ENCODE data around the gene TNC. TPM values are rescaled to one million over a fixed set of nuclear protein-coding genes. Genes with fewer than 3 reads are reported as not detected.

The TNC gene
- total and polyA plus RNA-seq, 2 of the 4 experiments (the other 2 are of a cell fraction), result 192 to 253 TPM

GRCh38 chr9:115127191-115127817, 9.3 kb upstream of the TNC start:
- Histone ChIP-seq H3K36me3 (ENCODE audit: control insufficient read depth, insufficient read depth, low read length) (no peaks in the 10 kb centered on the region), H4K5ac (ENCODE audit: low read depth, low read length) (no peak overlapping the region), H3K4me1 (ENCODE audit: control insufficient read depth, insufficient read depth, low read length) (peaks cover 2% of the 10 kb centered on the region), H3K9me3 (ENCODE audit: control insufficient read depth, insufficient read depth, low read length) (peaks cover 3% of the 10 kb centered on the region), H2BK15ac (ENCODE audit: low read depth, low read length) (peak overlapping the region; percentile 38; the same call in 2 of the 3 replicates), H2BK120ac (ENCODE audit: low read depth, low read length) (peak overlapping the region; percentile 82), H3K27me3 (ENCODE audit: control insufficient read depth, insufficient read depth, low read length) (no peaks in the 10 kb centered on the region), H2BK5ac (ENCODE audit: low read depth, low read length, poor library complexity, severe bottlenecking) (no peak overlapping the region), H3K9me1 (ENCODE audit: insufficient read depth, low read length) (peaks cover 4% of the 10 kb centered on the region; the same call in 1 of the 2 replicates), H3K4me2 (ENCODE audit: low read depth, low read length) (no peak overlapping the region), H2AK5ac (ENCODE audit: low read depth, low read length) (0 out of 2 replicates have a peak overlapping the region, but pooled peaks have one; percentile 45), H3K9ac (ENCODE audit: low read depth, low read length) (no peak overlapping the region), H3K27ac (ENCODE audit: insufficient read depth, low read length) (no peak overlapping the region), H2AFZ (replicated peaks; ENCODE audit: low read length, poor library complexity) (peak overlapping the region; percentile 13), H3K4me3 (ENCODE audit: insufficient read depth, low read depth, low read length) (no peak overlapping the region), H3K4ac (ENCODE audit: low read depth, low read length) (peak overlapping the region; percentile 61; the same call in 1 of the 2 replicates), H3K79me1 (ENCODE audit: low read depth in 1 of 2, low read length in 2 of 2) (no peaks in the 10 kb centered on the region), H3K18ac (ENCODE audit: low read depth, low read length) (peak overlapping the region; percentile 6; the same call in 1 of the 2 replicates), H4K20me1 (ENCODE audit: insufficient read depth, low read length) (no peaks in the 10 kb centered on the region), H3K14ac (replicated peaks; ENCODE audit: low read depth, low read length) (0 out of 2 replicates have a peak overlapping the region, but pooled peaks have one; percentile 31), H2AK9ac (replicated peaks; ENCODE audit: low read depth, low read length, poor library complexity) (no peak overlapping the region), H4K91ac (ENCODE audit: insufficient read depth, low read depth, low read length) (peak overlapping the region; percentile 29; the same call in 1 of the 2 replicates), H2BK20ac (ENCODE audit: low read depth, low read length) (peak overlapping the region; percentile 75; the same call in 1 of the 2 replicates), H3K56ac (ENCODE audit: extremely low read depth, insufficient read depth, low read length) (no peak overlapping the region), H3K23ac (ENCODE audit: low read depth, low read length) (0 out of 2 replicates have a peak overlapping the region, but pooled peaks have one; percentile 27), H4K8ac (ENCODE audit: low read depth in 2 of 2, low read length in 2 of 2) (peak overlapping the region; percentile 33 to 64; a peak in 3 of 4 replicates)
- DNase-seq, result peak; percentile 87
- no TSS peak for BruUV-seq (replicated peaks)
- peak; percentile 76 for ATAC-seq (ENCODE audit: low read depth)
- intact Hi-C loops (cut with micrococcal nuclease), result no loop called here
- CTCF ChIA-PET, result no interaction called here
- POLR2A ChIA-PET (ENCODE audit: unreplicated experiment), result no interaction called here
- in situ Hi-C loops (cut with MboI; ENCODE audit: low sequenced_read_pairs), result no loop called here
- 0% methylated on average over 1 of the region's 4 CpGs; no CpG with 5 or more reads in 1 of the 2 experiments for WGBS, 2 experiments (ENCODE audit: extremely low coverage in 2 of 2, insufficient read length in 1 of 2)
- dilution Hi-C loops (cut with HindIII; ENCODE audit: low sequenced_read_pairs, unreplicated experiment), result no loop called here
- TF ChIP-seq MAZ (IDR thresholded peaks at IDR 0.05; ENCODE audit: borderline replicate concordance, low read depth, low read length), result no peak
- TF ChIP-seq POLR2A (IDR thresholded peaks at IDR 0.05; ENCODE audit: low read depth, low read length), result no peak
- TF ChIP-seq MXI1 (IDR thresholded peaks at IDR 0.05; ENCODE audit: borderline replicate concordance, low read depth, low read length), result no peak
- TF ChIP-seq RFX5 (IDR thresholded peaks at IDR 0.05; ENCODE audit: low read depth, low read length), result no peak
- TF ChIP-seq FOS (IDR thresholded peaks at IDR 0.05; ENCODE audit: low read depth, low read length), result peak; percentile 86
- TF ChIP-seq MAFK (IDR thresholded peaks at IDR 0.05; ENCODE audit: low read depth, low read length), result no peak
- 0 out of 2 replicates have a peak, but pooled peaks have one; percentile 17 for TF ChIP-seq BHLHE40 (IDR thresholded peaks at IDR 0.05; ENCODE audit: low read depth, low read length)
- TF ChIP-seq RCOR1 (IDR thresholded peaks at IDR 0.05; ENCODE audit: insufficient replicate concordance, low read length), result no peak
- no peak for TF ChIP-seq RAD21 (IDR thresholded peaks at IDR 0.05; ENCODE audit: low read length)
- TF ChIP-seq USF2 (IDR thresholded peaks at IDR 0.05; ENCODE audit: low read depth, low read length), result no peak
- TF ChIP-seq CHD1 (IDR thresholded peaks at IDR 0.05; ENCODE audit: low read depth, low read length), result no peak
- no peak for TF ChIP-seq CEBPB (IDR thresholded peaks at IDR 0.05; ENCODE audit: low read depth, low read length)
- no peak for TF ChIP-seq ELK1 (IDR thresholded peaks at IDR 0.05; ENCODE audit: borderline replicate concordance, low read depth, low read length)
- no peak for TF ChIP-seq CTCF (conservative IDR thresholded peaks at IDR 0.05; ENCODE audit: low read depth, low read length)
- no peak for TF ChIP-seq SMC3 (IDR thresholded peaks at IDR 0.05; ENCODE audit: low read depth, low read length)

All from IMR-90 (cell line).